Effector CD8-positive, alpha-beta T cell (primary cell): Measurements from ENCODE around the gene AKR1C8.
"Not testable (repeated sequence)": the region's sequence is repeated elsewhere in the genome, so short reads cannot be mapped to it uniquely, and the experiment has no call there.

Experiments
- DNase-seq: peaks from one replicate; lab custom pipeline; 2025; lab: John Stamatoyannopoulos, UW

AKR1C8 gene

DNA sequence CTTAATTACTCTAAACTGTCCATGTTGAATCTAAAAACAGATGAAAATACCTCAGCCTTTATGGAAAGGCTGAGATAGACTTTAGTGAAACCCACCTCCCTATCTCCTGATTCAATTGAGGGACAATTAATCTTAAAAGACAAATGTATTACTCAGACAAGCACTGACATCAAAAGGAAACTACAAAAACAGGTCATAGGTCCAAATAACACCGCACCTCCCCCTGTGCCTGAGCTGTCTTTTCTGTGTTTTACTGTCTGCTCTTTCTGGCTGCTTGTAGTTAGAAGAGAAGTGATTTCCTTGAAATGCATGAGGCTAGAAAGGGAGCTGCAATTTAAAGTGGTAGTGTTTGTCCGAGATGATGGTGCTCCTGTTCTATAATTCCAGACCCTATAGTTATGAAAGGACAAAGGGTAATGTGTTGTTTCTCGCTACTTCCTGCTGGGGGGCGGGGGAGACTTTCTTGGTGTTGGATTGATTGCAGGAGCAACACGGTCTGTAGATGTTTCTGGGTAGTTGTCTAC, 16.0 kb downstream of the AKR1C8 start:
- no peak for DNase-seq

DNA sequence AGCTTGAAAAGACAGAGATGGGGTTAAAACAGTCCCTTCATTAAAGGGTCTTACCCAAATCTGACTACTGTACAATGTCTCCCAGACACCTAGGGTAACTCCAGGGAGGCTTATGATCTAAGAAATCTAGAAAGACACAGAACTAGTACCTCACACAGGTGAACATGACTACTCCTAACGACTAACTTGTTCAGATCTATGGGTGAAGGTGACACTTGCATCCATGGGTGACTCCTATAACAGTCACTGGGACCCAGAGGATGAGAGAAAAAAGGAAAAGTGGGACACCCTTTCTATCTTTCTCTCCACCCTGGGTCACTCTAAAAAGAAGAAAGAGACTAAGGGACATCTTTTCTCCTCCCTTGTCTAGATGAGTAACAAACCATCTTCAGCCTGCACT, 19.2 kb downstream of the AKR1C8 start:
- no peak for DNase-seq

DNA sequence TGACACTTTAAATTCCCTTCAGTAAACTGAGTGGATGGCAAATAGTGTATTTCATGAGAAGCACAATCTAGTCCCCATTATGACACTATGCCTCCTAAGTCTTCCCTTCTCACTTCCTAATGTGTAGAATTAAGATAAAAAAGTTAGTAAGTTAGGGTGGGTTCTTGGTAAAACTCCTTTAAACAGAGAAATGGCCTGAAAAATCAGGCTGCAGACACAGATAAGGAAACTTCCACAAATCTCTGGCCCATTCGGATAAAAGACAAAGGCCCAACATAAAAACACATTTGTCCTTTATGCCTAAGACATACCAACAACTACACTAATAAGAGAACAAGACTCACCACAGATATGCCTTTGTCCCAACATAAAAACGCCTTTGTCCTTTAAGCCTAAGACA, 21.5 kb downstream of the AKR1C8 start:
- DNase-seq, result no peak

DNA sequence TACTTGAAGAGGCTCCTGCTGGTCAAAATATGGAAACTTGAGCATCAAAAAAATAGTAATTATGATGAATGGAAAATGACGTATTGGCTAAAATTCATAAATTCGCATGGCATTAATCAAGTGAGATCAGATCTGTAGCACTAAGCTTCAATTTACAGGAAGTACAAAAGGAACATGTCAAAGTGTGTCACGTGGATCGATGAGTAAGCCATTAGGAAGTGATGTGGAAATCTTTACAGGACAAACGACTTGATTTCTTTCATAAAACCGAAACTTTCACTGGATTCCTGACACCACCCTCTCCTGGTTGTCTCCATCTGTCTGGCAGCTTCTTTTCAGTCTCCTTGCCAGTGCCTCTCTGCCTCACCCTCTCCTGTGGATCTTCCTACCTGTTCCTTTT, 25.8 kb downstream of the AKR1C8 start:
- DNase-seq, result no peak

DNA sequence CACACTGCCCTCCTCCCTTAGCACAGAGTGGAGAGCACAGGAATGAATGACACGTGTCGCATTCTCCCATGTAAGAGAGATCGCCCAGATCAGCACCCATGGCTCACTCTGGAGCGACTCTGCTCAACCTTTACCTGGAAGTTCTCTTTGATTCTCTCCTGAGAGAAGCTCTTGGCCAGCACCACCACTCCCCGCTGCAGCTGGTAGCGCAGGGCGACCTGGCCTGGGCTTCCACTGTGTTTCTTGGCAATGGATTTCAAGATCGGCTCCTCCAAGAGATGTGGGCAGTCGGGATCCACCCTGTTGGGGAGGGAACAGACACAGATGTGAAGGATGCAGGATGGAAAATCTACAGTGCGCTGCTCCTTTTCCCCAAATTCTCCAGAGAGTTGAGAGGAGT, 27.4 kb downstream of the AKR1C8 start:
- no peak for DNase-seq

DNA sequence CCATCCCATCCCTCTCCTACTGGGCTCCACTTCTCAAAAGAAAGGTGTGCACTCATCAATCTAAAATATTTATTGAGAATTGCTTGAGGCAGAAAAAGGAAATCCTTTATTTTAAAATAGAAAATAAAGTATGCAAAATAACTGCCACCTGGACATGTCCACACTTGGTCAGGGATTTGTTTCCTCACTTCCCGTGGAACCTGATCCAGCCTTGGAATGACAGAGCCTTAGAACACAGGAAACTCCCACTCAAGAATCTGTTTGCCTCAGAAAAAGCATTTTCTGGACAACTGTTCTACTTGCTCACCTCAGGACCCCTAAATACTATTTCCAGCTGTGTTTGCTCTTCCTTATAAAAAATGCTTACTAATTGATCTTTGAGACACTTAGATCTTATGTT, 29.0 kb downstream of the AKR1C8 start:
- no peak for DNase-seq

- DNase-seq, result no peak
Observed at GRCh38 chr10:5151076-5151475, 33.9 kb downstream of the AKR1C8 start.

- DNase-seq, result no peak
Observed at GRCh38 chr10:5148678-5149032, 36.3 kb downstream of the AKR1C8 start.

DNA sequence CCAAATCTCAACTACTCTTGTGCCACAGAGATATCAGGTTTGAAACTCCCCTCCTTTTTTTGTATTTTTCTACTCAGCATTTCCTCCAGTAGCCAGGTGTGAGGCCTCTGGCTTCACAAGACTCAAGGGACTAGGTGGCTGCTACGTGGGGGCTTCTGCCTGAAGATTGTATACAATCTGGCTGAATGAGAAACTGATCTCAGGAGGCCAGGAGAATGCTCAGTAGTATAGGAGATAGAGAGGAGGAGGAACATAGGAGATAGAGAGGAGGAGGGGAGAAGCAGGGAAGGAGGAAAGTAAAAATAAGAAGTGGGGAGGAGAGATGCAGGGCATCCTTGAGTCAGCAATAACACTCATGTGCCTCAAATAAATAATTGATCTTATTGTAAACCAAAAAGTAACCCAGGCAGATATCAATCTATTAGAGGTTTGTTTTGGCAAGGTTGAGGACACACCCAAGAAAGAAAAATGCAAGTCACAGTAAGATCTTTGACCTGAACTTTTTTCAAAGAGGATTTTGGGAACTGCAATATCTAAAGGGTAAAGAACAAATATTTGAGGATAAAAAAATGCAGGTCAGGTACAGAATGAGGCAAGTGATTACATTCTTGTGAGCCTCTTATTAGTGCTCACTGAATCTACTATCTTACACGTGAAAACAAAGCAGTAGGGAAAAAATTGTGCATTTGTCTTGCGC, 36.8 kb downstream of the AKR1C8 start:
- DNase-seq, result no peak

- no peak for DNase-seq
Observed at GRCh38 chr10:5147255-5147980, 37.5 kb downstream of the AKR1C8 start.

- no peak for DNase-seq
Observed at GRCh38 chr10:5146920-5147254, 38.1 kb downstream of the AKR1C8 start.

- DNase-seq, result no peak
Observed at GRCh38 chr10:5143137-5143536, 41.8 kb downstream of the AKR1C8 start.

- DNase-seq, result no peak
Observed at GRCh38 chr10:5142199-5142598, 42.8 kb downstream of the AKR1C8 start.

- not testable (repeated sequence) for DNase-seq
Observed at GRCh38 chr10:5137699-5138098, 47.3 kb downstream of the AKR1C8 start.

- DNase-seq, result no peak
Observed at GRCh38 chr10:5136468-5137087, 48.4 kb downstream of the AKR1C8 start.

GRCh38 chr10:5135581-5135980, 49.4 kb downstream of the AKR1C8 start:
- no peak for DNase-seq

GRCh38 chr10:5125315-5126044, 59.5 kb downstream of the AKR1C8 start:
- no peak for DNase-seq

DNA sequence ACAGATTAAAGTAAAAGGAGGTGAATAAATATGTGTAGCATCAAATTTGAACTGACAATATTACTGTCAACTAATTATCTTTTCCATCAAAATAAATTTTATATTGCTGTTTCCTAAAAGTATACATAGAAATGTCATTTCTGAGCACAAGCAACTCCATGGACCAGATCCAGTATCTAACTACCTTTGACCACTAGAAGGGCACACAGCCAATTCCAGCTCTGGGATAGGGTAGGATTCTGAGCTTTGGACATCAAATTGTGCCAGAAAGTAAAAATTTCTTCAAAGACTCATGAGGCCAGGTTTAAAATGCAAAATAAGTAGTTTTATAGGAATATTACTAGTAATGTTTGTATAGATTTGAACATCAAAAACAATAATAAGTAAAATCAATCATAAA, 61.1 kb downstream of the AKR1C8 start:
- DNase-seq, result no peak

- DNase-seq, result not testable (repeated sequence)
Observed at GRCh38 chr10:5119997-5120396, 65.0 kb downstream of the AKR1C8 start.

DNA sequence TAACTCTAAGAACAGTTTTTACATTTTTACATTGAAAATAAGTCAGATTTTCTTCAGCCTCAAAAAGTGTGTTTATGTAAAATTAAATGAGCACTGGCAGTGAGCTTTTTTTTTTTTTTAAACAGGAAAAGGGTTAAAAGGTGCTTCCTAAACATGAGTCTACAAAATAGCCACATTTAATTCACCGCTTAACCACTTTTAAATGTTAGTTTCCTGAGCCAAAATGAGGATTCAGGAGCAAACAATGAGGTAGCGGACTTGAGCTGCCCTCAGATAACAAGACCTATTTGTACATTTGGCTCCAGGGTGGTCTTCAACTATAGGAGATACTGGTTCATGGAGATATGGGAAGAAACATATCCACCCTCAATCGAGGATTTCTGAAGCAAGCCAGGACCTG, 67.9 kb downstream of the AKR1C8 start:
- no peak for DNase-seq

DNA sequence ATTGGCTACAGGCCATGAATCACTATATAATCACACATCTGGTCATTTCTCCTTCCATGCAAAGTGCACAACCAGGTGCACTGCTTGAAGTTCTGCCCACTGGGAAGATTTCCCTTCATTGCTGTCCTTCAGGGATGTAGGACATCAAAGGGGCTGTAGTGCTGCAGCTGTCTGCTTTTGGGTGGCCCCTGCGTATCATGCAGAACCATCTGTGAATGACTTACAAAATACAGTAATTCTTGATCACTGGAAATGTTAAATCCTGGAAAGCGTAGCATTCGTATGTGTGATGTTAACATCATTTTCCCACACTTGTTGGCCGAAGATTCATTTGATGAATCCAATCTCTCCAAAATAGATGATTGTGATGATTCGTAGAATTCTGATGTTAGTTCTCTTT, 68.3 kb downstream of the AKR1C8 start:
- no peak for DNase-seq

DNA sequence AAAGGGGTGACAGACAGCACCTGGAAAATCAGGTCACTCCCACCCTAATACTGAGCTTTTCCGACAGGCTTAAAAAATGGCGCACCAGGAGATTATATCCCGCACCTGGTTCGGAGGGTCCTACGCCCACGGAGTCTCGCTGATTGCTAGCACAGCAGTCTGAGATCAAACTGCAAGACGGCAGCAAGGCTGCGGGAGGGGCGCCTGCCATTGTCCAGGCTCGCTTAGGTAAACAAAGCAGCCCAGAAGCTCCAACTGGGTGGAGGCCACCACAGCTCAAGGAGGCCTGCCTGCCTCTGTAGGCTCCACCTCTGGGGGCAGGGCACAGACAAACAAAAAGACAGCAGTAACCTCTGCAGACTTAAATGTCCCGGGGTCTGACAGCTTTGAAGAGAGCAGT, 75.1 kb downstream of the AKR1C8 start:
- not testable (repeated sequence) for DNase-seq
